Neuronal stem cell (in vitro differentiated cells): ENCODE data around the gene GPR139.

Experiments
- DNase-seq: peaks from one replicate; pipeline ENCODE4 v3.0.0-alpha.2; 2013; ENCODE audit warnings: low spot score
- H2AFZ ChIP-seq: one replicate; pipeline ENCODE4 v1.6.1; 2013; ENCODE audit warnings: mild to moderate bottlenecking, low read length, inconsistent platforms
- H2AK5ac ChIP-seq: 2 replicates; pipeline ENCODE4 v1.6.1; 2013; ENCODE audit warnings: low read depth, mild to moderate bottlenecking, inconsistent platforms, low read length, moderate library complexity, mixed read lengths
- H2BK120ac ChIP-seq: 2 replicates; pipeline ENCODE4 v1.6.1; 2013; ENCODE audit warnings: low read depth, mild to moderate bottlenecking, inconsistent platforms, low read length, moderate library complexity, mixed read lengths
- H2BK12ac ChIP-seq: one replicate; pipeline ENCODE4 v1.6.1; 2013; ENCODE audit warnings: low read length, inconsistent platforms
- H2BK15ac ChIP-seq: 2 replicates; pipeline ENCODE4 v1.6.1; 2013; ENCODE audit warnings: mild to moderate bottlenecking, low read length, inconsistent platforms, mixed read lengths
- H2BK5ac ChIP-seq: one replicate; pipeline ENCODE4 v1.6.1; 2013; ENCODE audit warnings: inconsistent platforms, mild to moderate bottlenecking, low read length, moderate library complexity
- H3K14ac ChIP-seq: one replicate; pipeline ENCODE4 v1.6.1; 2013; ENCODE audit warnings: low read length, inconsistent platforms
- H3K18ac ChIP-seq: 2 replicates; pipeline ENCODE4 v1.6.1; 2013; ENCODE audit warnings: low read length, inconsistent platforms
- H3K23ac ChIP-seq: 2 replicates; pipeline ENCODE4 v1.6.1; 2013; ENCODE audit warnings: low read depth, mild to moderate bottlenecking, mixed read lengths, low read length, inconsistent platforms; ENCODE audit not compliant: poor library complexity
- H3K27ac ChIP-seq: replicated peaks from 3 replicates; pipeline ENCODE4 v1.5.1; 2013; ENCODE audit warnings: low read length, inconsistent platforms
- H3K27me3 ChIP-seq, 3 experiments: 2 replicates each; pipeline ENCODE4 v1.6.1; 2013; ENCODE audit warnings: low read length in 3 of 3, mild to moderate bottlenecking in 2 of 3, inconsistent platforms in 1 of 3, low read depth in 1 of 3, mixed read lengths in 1 of 3, moderate library complexity in 1 of 3; ENCODE audit not compliant: control insufficient read depth in 3 of 3, insufficient read depth in 3 of 3
- H3K36me3 ChIP-seq, 2 donors: replicated peaks in 1 of 2; 2 replicates each; pipeline ENCODE4 v1.6.1; 2013; ENCODE audit warnings: low read length in 2 of 2; ENCODE audit not compliant: control insufficient read depth in 2 of 2, insufficient read depth in 2 of 2
- H3K4ac ChIP-seq: 2 replicates; pipeline ENCODE4 v1.6.1; 2013; ENCODE audit warnings: inconsistent platforms, mild to moderate bottlenecking, low read length, moderate library complexity
- H3K4me1 ChIP-seq, 2 donors: 1 replicate in 1 of 2; 2 replicates in 1 of 2; pipeline ENCODE4 v1.6.1; 2013; ENCODE audit warnings: low read length in 2 of 2, low read depth in 1 of 2; ENCODE audit not compliant: control insufficient read depth in 2 of 2, insufficient read depth in 1 of 2
- H3K4me2 ChIP-seq: one replicate; pipeline ENCODE4 v1.6.1; 2013; ENCODE audit warnings: mild to moderate bottlenecking, low read length, inconsistent platforms; ENCODE audit not compliant: insufficient read depth, poor library complexity, severe bottlenecking
- H3K4me3 ChIP-seq, 2 donors: 2 replicates each; pipeline ENCODE4 v1.5.1; 2013; ENCODE audit warnings: low read length in 2 of 2, mild to moderate bottlenecking in 2 of 2, inconsistent platforms in 1 of 2, moderate library complexity in 1 of 2
- H3K79me1 ChIP-seq: one replicate; pipeline ENCODE4 v1.6.1; 2013; ENCODE audit warnings: low read depth, mild to moderate bottlenecking, inconsistent platforms, low read length, moderate library complexity
- H3K9ac ChIP-seq: one replicate; pipeline ENCODE4 v1.6.1; 2013; ENCODE audit warnings: mild to moderate bottlenecking, low read depth, low read length, inconsistent platforms; ENCODE audit not compliant: poor library complexity
- H3K9me3 ChIP-seq, 2 donors: replicated peaks in 1 of 2; 2 replicates each; pipeline versions ENCODE3 to v1.6.1; 2013; ENCODE audit warnings: low read length in 2 of 2, mild to moderate bottlenecking in 2 of 2, inconsistent platforms in 1 of 2, low read depth in 1 of 2, mixed read lengths in 1 of 2, moderate library complexity in 1 of 2; ENCODE audit not compliant: control insufficient read depth in 2 of 2, insufficient read depth in 1 of 2
- H4K8ac ChIP-seq: one replicate; pipeline ENCODE4 v1.6.1; 2013; ENCODE audit warnings: low read depth, mild to moderate bottlenecking, inconsistent platforms, low read length, moderate library complexity
- H4K91ac ChIP-seq: one replicate; pipeline ENCODE4 v1.6.1; 2013; ENCODE audit warnings: low read length, low read depth, mild to moderate bottlenecking, inconsistent platforms; ENCODE audit not compliant: poor library complexity
- WGBS, 2 donors: extraction: QIAGEN DNeasy Blood & Tissue Kit; methylation state at CpG; one replicate each; pipeline ENCODE4 v1.1.7; 2013; ENCODE audit warnings: missing lambda C conversion rate in 2 of 2, mixed read lengths in 1 of 2; ENCODE audit not compliant: insufficient read length in 2 of 2, insufficient replicate concordance in 1 of 2; ENCODE audit errors: extremely low coverage in 2 of 2; 5-methylcytosine and 5-hydroxymethylcytosine counted together

The GPR139 gene

DNA sequence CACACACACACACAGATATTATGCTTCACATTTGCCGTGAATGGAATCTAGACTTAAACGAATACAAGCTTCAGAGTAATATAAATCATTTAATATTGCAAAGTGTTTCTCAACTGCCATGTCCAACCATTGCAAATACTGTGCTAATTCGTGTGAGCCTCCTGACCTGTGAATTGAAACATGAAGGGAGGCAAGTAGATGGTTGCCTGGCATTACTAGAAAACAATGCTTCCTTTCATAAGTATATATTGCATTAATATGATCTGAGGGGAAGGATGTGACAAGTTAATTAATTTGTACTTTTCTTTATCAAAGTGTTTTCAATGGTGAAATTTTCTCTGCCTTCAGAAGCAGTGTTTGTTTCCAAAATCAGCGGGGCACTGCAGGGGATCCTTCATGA, 25.7 kb upstream of the GPR139 start:
- no peak overlapping the region for H2BK15ac ChIP-seq
- no peak overlapping the region for H3K4me3 ChIP-seq
- no peak overlapping the region for H3K4me2 ChIP-seq
- H3K18ac ChIP-seq, result no peak overlapping the region
- no peak overlapping the region for H3K23ac ChIP-seq
- DNase-seq, result no peak
- no peak overlapping the region for H2AFZ ChIP-seq
- no peak overlapping the region for H4K91ac ChIP-seq
- H4K8ac ChIP-seq, result no peak overlapping the region
- H3K4ac ChIP-seq, result no peak overlapping the region
- no peaks in the 10 kb centered on the region for H3K36me3 ChIP-seq
- H3K9ac ChIP-seq, result no peak overlapping the region
- H3K27ac ChIP-seq, result no peak overlapping the region
- no peak overlapping the region for H2BK12ac ChIP-seq
- no peak overlapping the region for H2BK5ac ChIP-seq
- H3K79me1 ChIP-seq, result no peaks in the 10 kb centered on the region
- H3K14ac ChIP-seq, result no peak overlapping the region
- H3K27me3 ChIP-seq, result no peaks in the 10 kb centered on the region
- H3K9me3 ChIP-seq, result no peaks in the 10 kb centered on the region
- no peaks in the 10 kb centered on the region for H3K4me1 ChIP-seq
- no peak overlapping the region for H2AK5ac ChIP-seq
- no peak overlapping the region for H2BK120ac ChIP-seq
- no CpG with 5 or more reads among the region's 4 CpGs for WGBS, 2 donors

DNA sequence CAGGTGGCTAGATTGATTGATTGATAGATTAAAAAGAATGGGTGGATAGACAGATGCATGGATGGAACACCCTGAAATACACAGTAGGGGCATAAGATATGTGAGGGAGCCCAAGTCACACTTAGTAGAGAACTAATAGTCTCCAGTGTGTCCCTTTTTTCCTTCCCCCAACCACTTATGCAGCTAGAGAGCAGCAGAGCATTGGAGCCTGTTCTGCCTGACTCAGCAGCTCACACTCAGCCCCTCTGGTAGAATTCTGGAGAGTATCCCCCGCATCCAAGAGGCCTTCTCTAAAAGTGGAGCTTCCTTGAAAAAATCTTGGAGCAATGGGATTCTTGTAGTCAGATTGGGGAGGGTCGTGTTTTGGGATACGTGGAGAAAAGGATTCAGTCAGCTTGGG, 20.5 kb upstream of the GPR139 start:
- Histone ChIP-seq H2BK5ac (no peak overlapping the region), H3K14ac (no peak overlapping the region), H4K91ac (no peak overlapping the region), H4K8ac (no peak overlapping the region), H3K18ac (no peak overlapping the region), H2BK12ac (no peak overlapping the region), H2BK15ac (no peak overlapping the region), H3K4me1 (no peaks in the 10 kb centered on the region), H3K9me3 (no peaks in the 10 kb centered on the region), H3K4me2 (no peak overlapping the region), H2BK120ac (no peak overlapping the region), H3K36me3 (no peaks in the 10 kb centered on the region), H3K4ac (no peak overlapping the region), H3K23ac (no peak overlapping the region), H2AFZ (no peak overlapping the region), H3K27me3 (no peaks in the 10 kb centered on the region), H2AK5ac (no peak overlapping the region), H3K27ac (no peak overlapping the region), H3K9ac (no peak overlapping the region), H3K79me1 (no peaks in the 10 kb centered on the region), H3K4me3 (no peak overlapping the region)
- WGBS, 2 donors, result no CpG with 5 or more reads among the region's 3 CpGs
- DNase-seq, result no peak

- H3K36me3 ChIP-seq, result no peaks in the 10 kb centered on the region
- no peaks in the 10 kb centered on the region for H3K27me3 ChIP-seq
- H3K9me3 ChIP-seq, result no peaks in the 10 kb centered on the region
- DNase-seq, result no peak
- H3K14ac ChIP-seq, result no peak overlapping the region
- no peak overlapping the region for H4K91ac ChIP-seq
- H2BK120ac ChIP-seq, result no peak overlapping the region
- no peaks in the 10 kb centered on the region for H3K79me1 ChIP-seq
- H3K4ac ChIP-seq, result no peak overlapping the region
- H2AK5ac ChIP-seq, result no peak overlapping the region
- H3K23ac ChIP-seq, result no peak overlapping the region
- no peak overlapping the region for H3K27ac ChIP-seq
- no peak overlapping the region for H3K4me3 ChIP-seq
- H3K4me1 ChIP-seq, result no peaks in the 10 kb centered on the region
- H2BK15ac ChIP-seq, result no peak overlapping the region
- H2AFZ ChIP-seq, result no peak overlapping the region
- H2BK5ac ChIP-seq, result no peak overlapping the region
- no peak overlapping the region for H3K18ac ChIP-seq
- no peak overlapping the region for H3K4me2 ChIP-seq
- H4K8ac ChIP-seq, result no peak overlapping the region
- no peak overlapping the region for H2BK12ac ChIP-seq
- H3K9ac ChIP-seq, result no peak overlapping the region
- WGBS, 2 donors, result no CpG with 5 or more reads among the region's 3 CpGs
Measured at GRCh38 chr16:20089246-20089965, 15.7 kb upstream of the GPR139 start.

DNA sequence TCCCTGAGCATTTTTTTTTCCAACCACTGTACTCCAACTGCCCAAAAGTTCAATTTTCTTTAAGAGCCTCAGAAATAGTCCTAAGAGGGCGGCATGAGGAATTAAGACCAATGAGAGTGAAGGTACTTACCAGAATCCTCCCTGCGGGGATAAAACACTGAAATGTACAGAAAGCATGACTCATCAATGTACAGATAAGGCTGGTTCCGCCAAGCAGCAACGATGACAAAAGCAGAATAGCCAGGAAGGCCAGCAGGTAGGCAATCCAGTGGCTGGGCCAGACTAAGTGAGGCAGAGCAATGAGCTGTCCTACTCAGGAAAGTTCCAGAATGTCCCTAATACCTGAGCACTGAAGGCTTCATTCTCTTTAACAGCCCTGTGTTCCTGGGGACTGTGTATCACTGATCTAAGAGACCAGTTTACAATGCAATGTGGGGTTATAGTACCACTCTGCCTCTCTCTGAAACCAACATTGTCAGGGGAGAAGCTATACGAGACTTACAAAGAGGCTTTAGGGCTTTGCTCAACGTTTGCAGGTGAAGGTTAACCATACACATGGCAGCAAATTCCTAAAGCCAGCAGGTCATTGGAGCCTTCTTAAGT, 11.0 kb upstream of the GPR139 start:
- Histone ChIP-seq H3K4ac (no peak overlapping the region), H3K27me3 (no peaks in the 10 kb centered on the region), H2BK15ac (no peak overlapping the region), H3K9ac (peak overlapping the region; percentile 34), H3K4me1 (no peaks in the 10 kb centered on the region), H3K9me3 (no peaks in the 10 kb centered on the region), H2BK12ac (no peak overlapping the region), H3K36me3 (no peaks in the 10 kb centered on the region), H3K23ac (peak overlapping the region; percentile 47), H3K4me3 (no peak overlapping the region), H4K91ac (no peak overlapping the region), H2AFZ (no peak overlapping the region), H3K4me2 (no peak overlapping the region), H3K27ac (no peak overlapping the region), H4K8ac (no peak overlapping the region), H2BK120ac (no peak overlapping the region), H3K18ac (no peak overlapping the region), H3K14ac (no peak overlapping the region), H2AK5ac (no peak overlapping the region), H3K79me1 (no peaks in the 10 kb centered on the region), H2BK5ac (no peak overlapping the region)
- DNase-seq, result no peak
- no CpG with 5 or more reads among the region's 6 CpGs for WGBS, 2 donors
